Measurements from ENCODE around the gene WDFY3. TPM values are rescaled to one million over a fixed set of nuclear protein-coding genes. Genes with fewer than 3 reads are reported as not detected.

Gene WDFY3
- total RNA-seq, 1 donor from 2014 or later, result 55.8 TPM

DNA sequence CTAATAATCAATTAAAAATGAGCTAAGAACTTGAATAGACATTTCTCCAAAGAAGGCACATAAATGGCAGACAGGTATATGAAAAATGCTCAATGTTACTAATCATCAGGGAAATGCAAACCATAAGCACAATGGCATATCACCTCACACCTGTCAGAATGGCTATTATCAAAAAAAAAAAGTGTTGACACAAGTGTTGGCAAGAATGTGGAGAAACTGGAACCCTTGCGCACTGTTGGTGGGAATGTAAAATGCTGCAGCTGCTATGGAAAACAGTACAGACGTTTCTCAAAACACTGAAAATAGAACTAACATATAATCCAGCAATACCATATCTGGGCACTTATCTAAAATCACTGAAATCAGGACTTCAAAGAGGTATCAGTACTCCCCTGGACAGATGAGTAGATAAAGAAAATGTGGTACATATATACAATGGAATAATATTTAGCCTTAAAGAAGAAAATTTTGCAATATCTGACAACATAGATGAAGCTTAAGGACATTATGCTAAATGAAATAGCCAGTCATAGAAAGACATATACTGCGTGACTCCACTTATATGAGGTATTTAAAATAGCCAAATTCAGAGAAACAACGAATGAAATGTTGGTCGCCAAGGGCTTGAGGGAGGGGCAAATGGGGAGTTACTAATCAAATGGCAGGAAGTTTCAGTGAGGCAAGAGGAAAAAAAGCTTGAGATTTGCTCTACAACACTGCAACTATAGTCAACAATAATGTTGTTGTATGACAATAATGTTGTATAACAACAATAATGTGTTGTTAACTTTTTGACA is 175.5 kb downstream of the WDFY3 start:
- Histone ChIP-seq H3K27me3 (no peaks in the 10 kb centered on the region), H3K27ac (no peak overlapping the region), H2AFZ (replicated peaks) (no peak overlapping the region), H4K20me1 (ENCODE audit: low read depth) (no peaks in the 10 kb centered on the region), H3K79me2 (ENCODE audit: low read depth) (no peaks in the 10 kb centered on the region), H3K9ac (no peak overlapping the region), H3K4me3 (no peak overlapping the region), H3F3A (ENCODE audit: low read depth) (no peaks in the 10 kb centered on the region), H3K4me1 (no peaks in the 10 kb centered on the region), H3K4me2 (no peak overlapping the region), H3K36me3 (peaks cover 8% of the 10 kb centered on the region), H3K9me3 (ENCODE audit: low read depth) (no peaks in the 10 kb centered on the region)
- Mint-ChIP-seq H3K4me3 (no peak overlapping the region), H3K27ac (no peak overlapping the region), H3K27me3 (ENCODE audit: insufficient read depth, low read depth) (no peaks in the 10 kb centered on the region), H3K4me1 (no peaks in the 10 kb centered on the region), H3K9me3 (no peaks in the 10 kb centered on the region), H3K36me3 (peaks cover 20% of the 10 kb centered on the region)
- no peak for DNase-seq (ENCODE audit: low spot score)
- TF ChIP-seq, protein P1, sequence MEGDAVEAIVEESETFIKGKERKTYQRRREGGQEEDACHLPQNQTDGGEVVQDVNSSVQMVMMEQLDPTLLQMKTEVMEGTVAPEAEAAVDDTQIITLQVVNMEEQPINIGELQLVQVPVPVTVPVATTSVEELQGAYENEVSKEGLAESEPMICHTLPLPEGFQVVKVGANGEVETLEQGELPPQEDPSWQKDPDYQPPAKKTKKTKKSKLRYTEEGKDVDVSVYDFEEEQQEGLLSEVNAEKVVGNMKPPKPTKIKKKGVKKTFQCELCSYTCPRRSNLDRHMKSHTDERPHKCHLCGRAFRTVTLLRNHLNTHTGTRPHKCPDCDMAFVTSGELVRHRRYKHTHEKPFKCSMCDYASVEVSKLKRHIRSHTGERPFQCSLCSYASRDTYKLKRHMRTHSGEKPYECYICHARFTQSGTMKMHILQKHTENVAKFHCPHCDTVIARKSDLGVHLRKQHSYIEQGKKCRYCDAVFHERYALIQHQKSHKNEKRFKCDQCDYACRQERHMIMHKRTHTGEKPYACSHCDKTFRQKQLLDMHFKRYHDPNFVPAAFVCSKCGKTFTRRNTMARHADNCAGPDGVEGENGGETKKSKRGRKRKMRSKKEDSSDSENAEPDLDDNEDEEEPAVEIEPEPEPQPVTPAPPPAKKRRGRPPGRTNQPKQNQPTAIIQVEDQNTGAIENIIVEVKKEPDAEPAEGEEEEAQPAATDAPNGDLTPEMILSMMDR (IDR thresholded peaks at IDR 0.05), result no peak
- no peak for TF ChIP-seq EZH2phosphoT487 (IDR thresholded peaks at IDR 0.05)
- no peak for TF ChIP-seq EZH2 (IDR thresholded peaks at IDR 0.05)

DNA sequence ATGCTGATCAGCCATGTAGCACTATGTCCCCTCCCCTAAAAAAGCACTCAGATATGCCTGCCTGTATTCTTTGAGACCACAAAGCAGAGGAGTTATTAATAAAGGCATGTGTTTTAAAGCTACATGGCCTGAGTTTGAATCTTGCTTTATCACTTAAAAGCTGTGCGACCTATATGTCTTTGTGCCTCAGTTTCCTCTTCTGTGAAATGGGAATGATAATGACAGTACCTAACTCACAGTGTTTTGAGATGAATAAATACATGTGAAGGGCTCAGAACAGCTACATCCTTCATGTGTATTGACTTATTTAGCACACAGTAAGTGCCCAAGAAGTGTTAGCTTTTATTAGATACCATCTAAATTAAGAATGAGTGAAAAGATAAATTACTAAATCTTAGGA is 180.0 kb downstream of the WDFY3 start:
- Histone ChIP-seq H3F3A (ENCODE audit: low read depth) (no peaks in the 10 kb centered on the region), H3K27ac (no peak overlapping the region), H3K4me3 (no peak overlapping the region), H3K36me3 (peaks cover 24% of the 10 kb centered on the region), H4K20me1 (ENCODE audit: low read depth) (no peaks in the 10 kb centered on the region), H2AFZ (replicated peaks) (no peak overlapping the region), H3K9me3 (ENCODE audit: low read depth) (no peaks in the 10 kb centered on the region), H3K4me2 (no peak overlapping the region), H3K4me1 (no peaks in the 10 kb centered on the region), H3K27me3 (no peaks in the 10 kb centered on the region), H3K9ac (no peak overlapping the region), H3K79me2 (ENCODE audit: low read depth) (no peaks in the 10 kb centered on the region)
- Mint-ChIP-seq H3K9me3 (no peaks in the 10 kb centered on the region), H3K4me3 (no peak overlapping the region), H3K27me3 (ENCODE audit: insufficient read depth, low read depth) (no peaks in the 10 kb centered on the region), H3K4me1 (no peaks in the 10 kb centered on the region), H3K27ac (no peak overlapping the region), H3K36me3 (peaks cover 20% of the 10 kb centered on the region)
- DNase-seq (ENCODE audit: low spot score), result no peak
- no peak for TF ChIP-seq EZH2phosphoT487 (IDR thresholded peaks at IDR 0.05)
- TF ChIP-seq EZH2 (IDR thresholded peaks at IDR 0.05), result no peak
- TF ChIP-seq, protein P1 (IDR thresholded peaks at IDR 0.05), result no peak

DNA sequence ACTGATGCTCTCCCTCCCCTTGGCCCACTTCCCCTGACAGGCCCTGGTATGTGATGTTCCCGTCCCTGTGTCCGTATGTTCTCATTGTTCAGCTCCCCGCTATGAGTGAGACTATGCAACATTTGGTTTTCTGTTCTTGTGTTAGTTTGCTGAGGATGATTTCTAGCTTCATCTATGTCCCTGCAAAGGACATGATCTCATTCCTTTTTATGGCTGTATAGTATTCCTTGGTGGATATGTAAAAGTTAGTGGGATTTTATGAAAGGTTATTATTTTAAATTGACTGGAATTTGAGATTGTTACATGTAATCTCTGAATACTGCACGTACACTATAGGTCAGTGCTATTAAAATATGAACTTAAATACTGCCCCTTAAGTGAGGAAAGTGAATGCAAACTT is 184.0 kb downstream of the WDFY3 start:
- H3K4me1 ChIP-seq, result no peaks in the 10 kb centered on the region
- H3K4me3 ChIP-seq, result no peak overlapping the region
- TF ChIP-seq EZH2 (IDR thresholded peaks at IDR 0.05) (no peak), EZH2phosphoT487 (IDR thresholded peaks at IDR 0.05) (no peak)
- TF ChIP-seq, protein P1 (IDR thresholded peaks at IDR 0.05), result no peak
- H3K79me2 ChIP-seq (ENCODE audit: low read depth), result no peaks in the 10 kb centered on the region
- H3F3A ChIP-seq (ENCODE audit: low read depth), result no peaks in the 10 kb centered on the region
- H2AFZ ChIP-seq (replicated peaks), result no peak overlapping the region
- H3K27me3 ChIP-seq, result no peaks in the 10 kb centered on the region
- Mint-ChIP-seq H3K9me3 (no peaks in the 10 kb centered on the region), H3K36me3 (peaks cover 18% of the 10 kb centered on the region), H3K27me3 (ENCODE audit: insufficient read depth, low read depth) (no peaks in the 10 kb centered on the region), H3K27ac (no peak overlapping the region), H3K4me1 (no peaks in the 10 kb centered on the region), H3K4me3 (no peak overlapping the region)
- peaks cover 24% of the 10 kb centered on the region for H3K36me3 ChIP-seq
- no peaks in the 10 kb centered on the region for H3K9me3 ChIP-seq (ENCODE audit: low read depth)
- H3K4me2 ChIP-seq, result no peak overlapping the region
- H4K20me1 ChIP-seq (ENCODE audit: low read depth), result no peaks in the 10 kb centered on the region
- H3K27ac ChIP-seq, result no peak overlapping the region
- no peak for DNase-seq (ENCODE audit: low spot score)
- no peak overlapping the region for H3K9ac ChIP-seq
